Measurements from ENCODE around the gene SOX13.

GRCh38 chr1:204062106-204062505 is 10.8 kb upstream of the SOX13 start:
- TF ChIP-seq CTCF (optimal IDR thresholded peaks at IDR 0.05 in 1 of 3, IDR thresholded peaks at IDR 0.05 in 1 of 3, conservative IDR thresholded peaks at IDR 0.05 in 1 of 3; ENCODE audit: extremely low read depth in 1 of 3, insufficient read depth in 2 of 3, low read length in 3 of 3) (no peak), EZH2 (IDR thresholded peaks at IDR 0.05; ENCODE audit: low read length) (no peak)
